ENCODE measurements around the gene CPSF7. TPM values are rescaled to one million over a fixed set of nuclear protein-coding genes. Genes with fewer than 3 reads are reported as not detected.

The CPSF7 gene
- total RNA-seq, 1 experiment from 2014 or later: 145 TPM

DNA sequence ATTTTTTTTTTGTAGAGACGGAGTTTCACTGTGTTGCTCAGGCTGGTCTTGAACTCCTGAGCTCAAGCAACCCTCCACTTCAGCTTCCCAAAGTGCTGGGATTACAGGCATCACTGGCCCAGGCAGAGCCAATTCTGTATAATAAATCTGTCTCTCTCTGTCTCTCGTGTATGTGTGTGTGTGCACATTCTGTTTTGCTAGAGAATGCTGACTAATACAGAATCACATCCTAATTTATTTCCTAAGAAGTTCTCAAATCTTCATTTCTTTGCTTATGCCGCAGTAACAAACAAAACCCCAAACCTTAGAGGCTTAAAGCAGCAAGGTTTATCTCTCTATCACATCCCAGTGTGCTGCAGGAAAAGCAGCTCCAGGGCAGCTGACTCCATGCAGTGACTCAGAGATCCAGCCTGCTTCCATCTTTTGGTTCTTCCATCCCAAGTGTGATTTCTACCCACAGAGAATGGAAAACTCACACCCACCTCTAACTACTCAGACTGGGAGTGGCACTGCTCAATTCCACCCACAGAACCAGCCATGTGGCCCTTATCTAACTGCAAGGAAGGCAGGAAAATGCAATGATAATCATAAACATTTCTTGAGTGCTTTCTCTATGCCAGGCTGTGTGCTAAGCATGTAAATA lies 43.7 kb upstream of the CPSF7 start:
- Histone ChIP-seq H3K23ac (ENCODE audit: insufficient read length, low read depth, low read length) (no peak overlapping the region), H2AFZ (ENCODE audit: low read length) (no peak overlapping the region), H2BK5ac (ENCODE audit: insufficient read length, low read length) (no peak overlapping the region), H3K27me3 (ENCODE audit: insufficient read depth, low read length) (no peaks in the 10 kb centered on the region), H4K91ac (ENCODE audit: insufficient read length, low read depth, low read length) (no peak overlapping the region), H4K20me1 (ENCODE audit: control insufficient read depth, insufficient read depth, insufficient read length) (no peaks in the 10 kb centered on the region), H3K4ac (ENCODE audit: low read depth, low read length) (no peak overlapping the region), H3K4me1 (ENCODE audit: insufficient read depth, low read length) (no peaks in the 10 kb centered on the region), H3K9me3 (ENCODE audit: control insufficient read depth, low read depth, low read length) (no peaks in the 10 kb centered on the region), H2BK12ac (ENCODE audit: insufficient read length, low read depth, low read length) (no peak overlapping the region), H4K5ac (ENCODE audit: insufficient read length, low read depth, low read length) (no peak overlapping the region), H3K23me2 (ENCODE audit: insufficient read length, low read depth, low read length, poor library complexity, severe bottlenecking) (no peaks in the 10 kb centered on the region), H3K56ac (ENCODE audit: insufficient read length, low read depth, low read length) (no peak overlapping the region), H3K27ac (ENCODE audit: insufficient read length, low read depth, low read length) (no peak overlapping the region), H3T11ph (ENCODE audit: low read length) (no peak overlapping the region), H3K79me2 (ENCODE audit: insufficient read depth, low read length) (no peaks in the 10 kb centered on the region), H3K9ac (ENCODE audit: extremely low read depth, insufficient read length, low read length) (no peak overlapping the region), H3K79me1 (ENCODE audit: insufficient read depth, low read depth, low read length, poor library complexity, severe bottlenecking) (no peaks in the 10 kb centered on the region), H3K14ac (ENCODE audit: insufficient read depth, low read length) (no peak overlapping the region), H2BK120ac (ENCODE audit: low read depth, low read length, poor library complexity, severe bottlenecking) (no peak overlapping the region), H2BK20ac (ENCODE audit: low read depth, low read length, poor library complexity, severe bottlenecking) (no peak overlapping the region), H3K18ac (ENCODE audit: insufficient read length, low read depth, low read length) (no peak overlapping the region), H2AK5ac (ENCODE audit: insufficient read length, low read length) (no peak overlapping the region), H4K8ac (replicated peaks; ENCODE audit: insufficient read length, low read depth, low read length) (no peak overlapping the region), H2BK15ac (ENCODE audit: low read depth, low read length) (no peak overlapping the region), H3K4me2 (ENCODE audit: insufficient read depth, insufficient read length, low read length) (no peak overlapping the region)
- no peaks in the 10 kb centered on the region for H3K9me3 Mint-ChIP-seq
- H3K4me3 Mint-ChIP-seq: no peak overlapping the region; a peak in 1 of 5 replicates
- WGBS (ENCODE audit: extremely low coverage, insufficient read length, low lambda C conversion rate): no CpG with 5 or more reads among the region's 3 CpGs
- H3K36me3 Mint-ChIP-seq (ENCODE audit: insufficient read depth in 1 of 3, low read depth in 3 of 3): peaks cover 0 to 9% (median 7%) of the 10 kb centered on the region in 3 experiments; a peak in 3 of 7 replicates
- DNase-seq: no peak
- H3K27me3 Mint-ChIP-seq (ENCODE audit: low read depth): no peaks in the 10 kb centered on the region; the same call in 1 of the 2 replicates
- TF ChIP-seq, protein P1, sequence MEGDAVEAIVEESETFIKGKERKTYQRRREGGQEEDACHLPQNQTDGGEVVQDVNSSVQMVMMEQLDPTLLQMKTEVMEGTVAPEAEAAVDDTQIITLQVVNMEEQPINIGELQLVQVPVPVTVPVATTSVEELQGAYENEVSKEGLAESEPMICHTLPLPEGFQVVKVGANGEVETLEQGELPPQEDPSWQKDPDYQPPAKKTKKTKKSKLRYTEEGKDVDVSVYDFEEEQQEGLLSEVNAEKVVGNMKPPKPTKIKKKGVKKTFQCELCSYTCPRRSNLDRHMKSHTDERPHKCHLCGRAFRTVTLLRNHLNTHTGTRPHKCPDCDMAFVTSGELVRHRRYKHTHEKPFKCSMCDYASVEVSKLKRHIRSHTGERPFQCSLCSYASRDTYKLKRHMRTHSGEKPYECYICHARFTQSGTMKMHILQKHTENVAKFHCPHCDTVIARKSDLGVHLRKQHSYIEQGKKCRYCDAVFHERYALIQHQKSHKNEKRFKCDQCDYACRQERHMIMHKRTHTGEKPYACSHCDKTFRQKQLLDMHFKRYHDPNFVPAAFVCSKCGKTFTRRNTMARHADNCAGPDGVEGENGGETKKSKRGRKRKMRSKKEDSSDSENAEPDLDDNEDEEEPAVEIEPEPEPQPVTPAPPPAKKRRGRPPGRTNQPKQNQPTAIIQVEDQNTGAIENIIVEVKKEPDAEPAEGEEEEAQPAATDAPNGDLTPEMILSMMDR (conservative IDR thresholded peaks at IDR 0.05): no peak
- no peak overlapping the region for H3K27ac Mint-ChIP-seq
- peaks cover 4 to 10% of the 10 kb centered on the region in 2 experiments; a peak in 3 of 4 replicates for H3K4me1 Mint-ChIP-seq
